Spleen (tissue), 11 donors: ENCODE data around the gene ELOVL1. TPM values are rescaled to one million over a fixed set of nuclear protein-coding genes. Genes with fewer than 3 reads are reported as not detected.

Experiments used
- DNase-seq: peaks from one replicate; pipeline ENCODE4 v3.0.0-alpha.2; 2020
- H3K27ac ChIP-seq, 8 donors: fragments of 200-600 bp; sonication (generic) in 7 of 8; 1 replicate in 4 of 8; 2 replicates in 4 of 8; pipeline versions ENCODE4 v1.5.0 to v1.8.0; 2016 to 2021; ENCODE audit warnings: inconsistent platforms in 4 of 8, mild to moderate bottlenecking in 4 of 8, moderate library complexity in 1 of 8
- H3K27me3 ChIP-seq, 7 donors: fragments of 200-600 bp; sonication (generic) in 6 of 7; replicated peaks in 1 of 7; 1 replicate in 4 of 7; 2 replicates in 3 of 7; pipeline versions ENCODE4 v1.5.0 to v1.8.0; 2016 to 2021; ENCODE audit warnings: inconsistent platforms in 3 of 7, mild to moderate bottlenecking in 1 of 7
- H3K36me3 ChIP-seq, 6 donors: fragments of 200-600 bp; sonication (generic) in 5 of 6; 1 replicate in 4 of 6; 2 replicates in 2 of 6; pipeline versions ENCODE4 v1.5.0 to v1.8.0; 2016 to 2021; ENCODE audit warnings: inconsistent platforms in 2 of 6
- H3K4me1 ChIP-seq, 6 donors: fragments of 200-600 bp; sonication (generic) in 5 of 6; 1 replicate in 3 of 6; 2 replicates in 3 of 6; pipeline versions ENCODE4 v1.5.0 to v1.8.0; 2016 to 2021; ENCODE audit warnings: inconsistent platforms in 3 of 6
- H3K4me3 ChIP-seq, 8 donors: fragments of 200-600 bp; sonication (generic) in 7 of 8; 1 replicate in 4 of 8; 2 replicates in 4 of 8; pipeline versions ENCODE4 v1.5.0 to v1.8.0; 2016 to 2021; ENCODE audit warnings: inconsistent platforms in 4 of 8, mild to moderate bottlenecking in 4 of 8, moderate library complexity in 2 of 8
- H3K9me3 ChIP-seq, 8 donors: fragments of 200-600 bp; sonication (generic) in 7 of 8; 1 replicate in 4 of 8; 2 replicates in 4 of 8; pipeline versions ENCODE4 v1.5.0 to v1.8.0; 2016 to 2021; ENCODE audit warnings: inconsistent platforms in 4 of 8
- POLR2A ChIP-seq, 3 donors: fragments of 450-650 bp; IDR thresholded peaks; one replicate each; pipeline ENCODE4 v1.5.1; 2017; ENCODE audit warnings: antibody characterized with exemption in 3 of 3, mild to moderate bottlenecking in 1 of 3
- POLR2AphosphoS5 ChIP-seq, 3 donors: sonication (generic); formaldehyde crosslinking; IDR thresholded peaks; one replicate each; pipeline ENCODE4 v1.5.1; 2017; ENCODE audit warnings: antibody characterized with exemption in 3 of 3
- WGBS, 5 donors: extraction: QIAGEN DNeasy Blood & Tissue Kit in 3 of 5; methylation state at CpG; one replicate each; pipeline versions ENCODE4 v1.1.5 to v1.1.7; 2013 to 2018; 5-methylcytosine and 5-hydroxymethylcytosine counted together
- intact Hi-C: fragments of 100-400 bp; cut with DNase I; formaldehyde crosslinking; loops from one replicate; pipeline ENCODE4 v1.15.0; 2023; ENCODE audit warnings: low total_unique reads
- polyA plus RNA-seq, 3 donors: library from polyadenylated mRNA; stranded (reverse); fragments of 200-250 nt; gene quantifications; one replicate each; pipeline ENCODE4 v1.2.1, GENCODE V29; 2013
- total RNA-seq, 7 donors: library from RNA; depleted of rRNA in 3 of 7; stranded (reverse); fragments of >200 nt in 3 of 7; fragmentation: NEBNext Ultra II Directional in 4 of 7; extraction: Animal tissue kit (Norgen Biotek cat#: 25700) in 4 of 7; gene quantifications; one replicate each; pipeline versions ENCODE4 v1.1.0 to v1.2.1, GENCODE V29; 2016 to 2021
- TF ChIP-seq, protein P1 (sequence below), 11 experiments: fragments of 200-600 bp in 7 of 11; fragments of 450-650 bp in 4 of 11; sonication (generic) in 4 of 11; IDR thresholded peaks in 8 of 11; conservative IDR thresholded peaks in 3 of 11; 1 replicate in 7 of 11; 2 replicates in 4 of 11; pipeline versions ENCODE4 v1.4.0 to v1.8.0; 2016 to 2021; ENCODE audit warnings: antibody characterized with exemption in 11 of 11, inconsistent platforms in 4 of 11, mild to moderate bottlenecking in 1 of 11
- donor health status: healthy with polysubstance abuse.
- donor health status: DM: no; HTN: no; CAD: no; lungs with moderate emphysema.
- donor health status: DM: no; HTN: no; CAD: no.
- donor health status: Bipolar disorder and iron deficiency.
- donor health status: healthy.
- donor health status: DM: no; HTN: no; CAD: no.
- donor health status: DM: yes; HTN: yes; CAD: no.

The ELOVL1 gene
- total and polyA plus RNA-seq, 10 donors, result 38.7 to 78.7 (median 53.3) TPM

GRCh38 chr1:43327549-43328292 is 40.1 kb downstream of the ELOVL1 start:
- 94 to 100% (median 100%) methylated on average over 1 of the region's 1 CpG for WGBS, 5 donors
- Histone ChIP-seq H3K4me1 (peaks cover 0 to 20% (median 14%) of the 10 kb centered on the region in 6 donors), H3K27me3 (no peaks in the 10 kb centered on the region), H3K36me3 (peaks cover 0 to 28% (median 6%) of the 10 kb centered on the region in 6 donors), H3K9me3 (peaks cover 0 to 38% (median 32%) of the 10 kb centered on the region in 8 donors), H3K27ac (no peak overlapping the region), H3K4me3 (no peak overlapping the region)
- intact Hi-C loops, result no loop called here
- no peak for DNase-seq
- TF ChIP-seq POLR2A (IDR thresholded peaks at IDR 0.05) (no peak), POLR2AphosphoS5 (IDR thresholded peaks at IDR 0.05) (no peak)
- TF ChIP-seq, protein P1, sequence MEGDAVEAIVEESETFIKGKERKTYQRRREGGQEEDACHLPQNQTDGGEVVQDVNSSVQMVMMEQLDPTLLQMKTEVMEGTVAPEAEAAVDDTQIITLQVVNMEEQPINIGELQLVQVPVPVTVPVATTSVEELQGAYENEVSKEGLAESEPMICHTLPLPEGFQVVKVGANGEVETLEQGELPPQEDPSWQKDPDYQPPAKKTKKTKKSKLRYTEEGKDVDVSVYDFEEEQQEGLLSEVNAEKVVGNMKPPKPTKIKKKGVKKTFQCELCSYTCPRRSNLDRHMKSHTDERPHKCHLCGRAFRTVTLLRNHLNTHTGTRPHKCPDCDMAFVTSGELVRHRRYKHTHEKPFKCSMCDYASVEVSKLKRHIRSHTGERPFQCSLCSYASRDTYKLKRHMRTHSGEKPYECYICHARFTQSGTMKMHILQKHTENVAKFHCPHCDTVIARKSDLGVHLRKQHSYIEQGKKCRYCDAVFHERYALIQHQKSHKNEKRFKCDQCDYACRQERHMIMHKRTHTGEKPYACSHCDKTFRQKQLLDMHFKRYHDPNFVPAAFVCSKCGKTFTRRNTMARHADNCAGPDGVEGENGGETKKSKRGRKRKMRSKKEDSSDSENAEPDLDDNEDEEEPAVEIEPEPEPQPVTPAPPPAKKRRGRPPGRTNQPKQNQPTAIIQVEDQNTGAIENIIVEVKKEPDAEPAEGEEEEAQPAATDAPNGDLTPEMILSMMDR (IDR thresholded peaks at IDR 0.05 in 8 of 11, conservative IDR thresholded peaks at IDR 0.05 in 3 of 11), result no peak

DNA sequence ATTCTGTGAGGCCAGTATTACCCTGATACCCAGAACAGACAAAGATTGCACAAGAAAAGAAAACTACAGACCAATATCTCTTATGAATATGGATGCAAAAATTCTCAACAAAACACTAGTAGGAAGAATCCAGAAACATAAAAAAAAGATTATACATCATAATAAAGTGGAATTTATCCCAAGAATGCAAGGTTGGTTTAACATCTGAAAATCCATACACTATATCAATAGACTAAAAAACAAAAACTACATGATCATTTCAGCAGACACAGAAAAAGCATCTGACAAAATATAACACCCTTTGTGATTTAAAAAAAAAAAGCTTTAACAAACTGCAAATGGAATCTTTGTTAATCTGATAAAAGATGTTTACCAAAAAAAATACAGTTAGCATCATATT is 42.4 kb downstream of the ELOVL1 start:
- no peak overlapping the region for H3K4me3 ChIP-seq
- TF ChIP-seq, protein P1 (IDR thresholded peaks at IDR 0.05 in 8 of 11, conservative IDR thresholded peaks at IDR 0.05 in 3 of 11), result no peak
- no peak for TF ChIP-seq POLR2AphosphoS5 (IDR thresholded peaks at IDR 0.05)
- no peak for TF ChIP-seq POLR2A (IDR thresholded peaks at IDR 0.05)
- H3K4me1 ChIP-seq, result peaks cover 0 to 12% (median 9%) of the 10 kb centered on the region in 6 donors
- H3K36me3 ChIP-seq, result peaks cover 0 to 45% (median 11%) of the 10 kb centered on the region in 6 donors
- H3K27me3 ChIP-seq, result no peaks in the 10 kb centered on the region
- intact Hi-C loops, result no loop called here
- no peak for DNase-seq
- H3K27ac ChIP-seq, result no peak overlapping the region
- H3K9me3 ChIP-seq, result peaks cover 0 to 38% (median 32%) of the 10 kb centered on the region in 8 donors

- intact Hi-C loops, result no loop called here
- Histone ChIP-seq H3K36me3 (peaks cover 0 to 50% (median 11%) of the 10 kb centered on the region in 6 donors), H3K4me3 (no peak overlapping the region), H3K9me3 (peaks cover 0 to 38% (median 32%) of the 10 kb centered on the region in 8 donors), H3K4me1 (peaks cover 0 to 6% (median 4%) of the 10 kb centered on the region in 6 donors), H3K27me3 (no peaks in the 10 kb centered on the region), H3K27ac (no peak overlapping the region)
- no peak for DNase-seq
- 71 to 86% (median 79%) methylated on average over 1 of the region's 1 CpG for WGBS, 5 donors
- TF ChIP-seq POLR2AphosphoS5 (IDR thresholded peaks at IDR 0.05) (no peak), POLR2A (IDR thresholded peaks at IDR 0.05) (no peak)
- TF ChIP-seq, protein P1 (IDR thresholded peaks at IDR 0.05 in 8 of 11, conservative IDR thresholded peaks at IDR 0.05 in 3 of 11), result no peak
Observed at GRCh38 chr1:43324810-43325209, 43.0 kb downstream of the ELOVL1 start.

DNA sequence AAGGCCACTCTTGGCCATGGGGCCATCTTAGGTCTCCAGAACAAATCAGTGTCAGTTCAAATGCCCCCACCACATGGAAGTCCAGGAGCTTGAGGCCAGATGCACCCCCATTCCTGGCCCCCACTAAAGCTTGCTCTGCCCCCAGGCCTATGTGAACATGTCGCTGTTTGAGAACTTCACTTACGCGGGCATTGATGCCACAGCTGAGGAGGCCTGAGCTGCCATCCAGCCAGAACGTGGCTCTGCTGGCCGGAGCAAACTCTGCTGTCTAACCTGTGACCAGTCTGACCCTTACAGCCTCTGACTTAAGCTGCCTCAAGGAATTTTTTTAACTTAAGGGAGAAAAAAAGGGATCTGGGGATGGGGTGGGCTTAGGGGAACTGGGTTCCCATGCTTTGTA is 45.3 kb downstream of the ELOVL1 start:
- TF ChIP-seq POLR2A (IDR thresholded peaks at IDR 0.05) (no peak), POLR2AphosphoS5 (IDR thresholded peaks at IDR 0.05) (no peak)
- TF ChIP-seq, protein P1 (IDR thresholded peaks at IDR 0.05 in 8 of 11, conservative IDR thresholded peaks at IDR 0.05 in 3 of 11), result no peak
- Histone ChIP-seq H3K36me3 (peaks cover 0 to 71% (median 11%) of the 10 kb centered on the region in 6 donors), H3K27me3 (no peaks in the 10 kb centered on the region), H3K4me3 (no peak overlapping the region), H3K9me3 (peaks cover 0 to 28% (median 24%) of the 10 kb centered on the region in 8 donors), H3K4me1 (no peaks in the 10 kb centered on the region), H3K27ac (no peak overlapping the region)
- 85 to 98% (median 97%) methylated on average over 5 of the region's 5 CpGs for WGBS, 5 donors
- intact Hi-C loops, result no loop called here
- no peak for DNase-seq
